HepG2 (cell line): Measurements from ENCODE around the gene SUCLG2. TPM values are rescaled to one million over a fixed set of nuclear protein-coding genes. Genes with fewer than 3 reads are reported as not detected.

ENCODE experiments used
- ASH2L ChIP-seq: fragments of 300-600, 200-600 bp; sonication (generic); IDR thresholded peaks from 2 replicates; pipeline ENCODE4 v1.7.0; 2017; ENCODE audit warnings: low read depth, mild to moderate bottlenecking, moderate library complexity, mixed read lengths, low read length; ENCODE audit not compliant: insufficient read length
- CBFB ChIP-seq: sonication (generic); formaldehyde crosslinking; IDR thresholded peaks from 2 replicates; pipeline ENCODE4 v1.4.0; 2020; ENCODE audit warnings: missing genetic modification reagents
- FOXA3 ChIP-seq: IDR thresholded peaks from 2 replicates; pipeline ENCODE4 v1.6.1; 2016; ENCODE audit warnings: missing genetic modification reagents, missing compliant biosample characterization
- HNF4A ChIP-seq: sonication (generic); formaldehyde crosslinking; IDR thresholded peaks from 2 replicates; pipeline ENCODE4 v1.4.0; 2020; ENCODE audit warnings: missing genetic modification reagents
- KLF16 ChIP-seq, 2 experiments: sonication (generic) in 1 of 2; formaldehyde crosslinking in 1 of 2; IDR thresholded peaks; 2 replicates each; pipeline versions ENCODE4 v1.6.1 to v1.8.0; 2016 to 2023; ENCODE audit warnings: missing genetic modification reagents in 2 of 2, missing compliant biosample characterization in 1 of 2
- MBD4 ChIP-seq: IDR thresholded peaks from 2 replicates; pipeline ENCODE4 v1.6.1; 2012; ENCODE audit warnings: low read length, inconsistent platforms, borderline replicate concordance
- MIER2 ChIP-seq: IDR thresholded peaks from 2 replicates; pipeline ENCODE4 v1.6.1; 2016; ENCODE audit warnings: missing biosample characterization, missing genetic modification reagents
- REXO4 ChIP-seq: sonication (generic); formaldehyde crosslinking; IDR thresholded peaks from 2 replicates; pipeline ENCODE4 v1.8.0; 2022; ENCODE audit warnings: missing genetic modification reagents, mild to moderate bottlenecking, borderline replicate concordance
- TEAD3 ChIP-seq: optimal IDR thresholded peaks from 2 replicates; pipeline ENCODE3; 2016; ENCODE audit warnings: borderline replicate concordance
- TRIM24 ChIP-seq: sonication (generic); formaldehyde crosslinking; IDR thresholded peaks from 2 replicates; pipeline ENCODE4 v1.8.0; 2022; ENCODE audit warnings: mild to moderate bottlenecking, missing genetic modification reagents
- YEATS2 ChIP-seq: sonication (generic); formaldehyde crosslinking; IDR thresholded peaks from 2 replicates; pipeline ENCODE4 v1.4.0; 2020; ENCODE audit warnings: missing genetic modification reagents, borderline replicate concordance
- ZFP62 ChIP-seq: sonication (generic); formaldehyde crosslinking; IDR thresholded peaks from 2 replicates; pipeline ENCODE4 v1.4.0; 2020; ENCODE audit warnings: missing genetic modification reagents
- ZMYM2 ChIP-seq: sonication (generic); formaldehyde crosslinking; IDR thresholded peaks from 2 replicates; pipeline ENCODE4 v1.8.0; 2022; ENCODE audit warnings: mild to moderate bottlenecking, missing genetic modification reagents
- ZNF3 ChIP-seq: IDR thresholded peaks from 2 replicates; pipeline ENCODE4 v1.7.0; 2017; ENCODE audit warnings: inconsistent platforms
- ZNF75D ChIP-seq: sonication (generic); formaldehyde crosslinking; IDR thresholded peaks from 2 replicates; pipeline ENCODE4 v1.8.1; 2023; ENCODE audit warnings: missing genetic modification reagents, mild to moderate bottlenecking, borderline replicate concordance
- polyA plus RNA-seq, 8 experiments: library from polyadenylated mRNA; depleted of rRNA in 3 of 8; stranded (reverse) in 7 of 8; unstranded in 1 of 8; fragments of >200 nt; fragmentation: Illumina TruSeq in 4 of 8; extraction: Trizol in 4 of 8; gene quantifications; 2 replicates each; pipeline versions ENCODE4 v1.2.1 to v1.2.3, GENCODE V29; 2011 to 2016; ENCODE audit warnings: low read depth in 4 of 8, missing spikeins in 1 of 8, mixed read lengths in 1 of 8; ENCODE audit not compliant: insufficient read depth in 1 of 8
- total RNA-seq, 5 experiments: library from RNA; depleted of rRNA; stranded (reverse); fragments of >200 nt; fragmentation: Illumina TruSeq; extraction: Trizol; gene quantifications; 2 replicates each; pipeline ENCODE4 v1.2.3, GENCODE V29; 2016; ENCODE audit warnings: low read depth in 1 of 5
- TF ChIP-seq, protein P1 (sequence below): sonication (generic); formaldehyde crosslinking; IDR thresholded peaks from 2 replicates; pipeline ENCODE4 v1.5.0; 2020; ENCODE audit warnings: missing genetic modification reagents
- TF ChIP-seq, protein P2 (sequence below): sonication (generic); formaldehyde crosslinking; IDR thresholded peaks from 2 replicates; pipeline ENCODE4 v1.9.0; 2021; ENCODE audit warnings: missing genetic modification reagents, mild to moderate bottlenecking, borderline replicate concordance
- TF ChIP-seq, protein P3 (sequence below): sonication (generic); formaldehyde crosslinking; IDR thresholded peaks from 2 replicates; pipeline ENCODE4 v1.5.0; 2020; ENCODE audit warnings: missing genetic modification reagents, mild to moderate bottlenecking, borderline replicate concordance
- TF ChIP-seq, protein P4 (sequence below): sonication (generic); formaldehyde crosslinking; IDR thresholded peaks from 2 replicates; pipeline ENCODE4 v1.9.0; 2021; ENCODE audit warnings: mild to moderate bottlenecking, missing genetic modification reagents

Gene SUCLG2
- total and polyA plus RNA-seq, 2 of the 13 experiments (the other 11 are each of a cell fraction or from before 2014, with no cell fraction given): 21.4 to 64.9 TPM

DNA sequence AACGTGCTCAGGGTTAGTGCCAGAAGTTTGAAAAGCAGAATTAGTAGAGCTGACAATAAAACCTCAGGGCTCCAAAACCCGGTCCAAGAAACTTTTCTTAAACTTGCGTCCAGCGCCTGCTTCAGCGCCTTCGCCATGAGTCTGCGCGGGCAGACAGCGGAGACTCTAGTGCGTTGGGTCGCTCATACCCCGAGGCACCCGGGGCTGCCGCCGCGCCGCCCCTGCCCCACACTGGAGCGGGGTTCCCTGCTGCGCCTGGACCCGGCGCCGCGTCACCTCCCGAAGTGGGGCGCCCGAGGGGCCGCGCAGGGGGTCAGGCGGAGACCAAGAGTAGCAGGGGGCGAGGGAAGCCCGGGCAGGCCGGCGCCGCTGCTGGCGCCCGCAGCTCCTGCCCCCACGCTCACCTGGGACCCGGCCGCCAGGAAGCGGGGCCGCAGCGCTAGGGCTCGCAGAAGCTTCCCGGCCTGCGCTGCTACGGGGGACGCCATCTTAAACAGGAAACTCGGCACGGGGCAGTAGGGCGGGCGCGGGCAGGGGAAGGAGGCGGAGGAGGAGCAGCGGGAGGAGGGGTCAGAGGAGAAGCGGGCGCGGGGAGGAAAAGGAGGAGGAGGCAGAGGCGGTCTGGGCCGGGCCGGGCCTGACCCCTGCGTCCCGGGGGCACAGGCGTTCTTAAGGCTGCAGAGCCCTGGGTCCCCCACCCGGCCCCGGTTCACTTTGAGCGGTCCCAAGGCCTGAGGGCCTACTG, at the start of gene SUCLG2 (continued):
- TF ChIP-seq CBFB (CRISPR knock-in tag): peak; percentile 37; the same call in 1 of the 2 replicates
- TF ChIP-seq MBD4: no peak
- no peak for TF ChIP-seq ZNF75D (CRISPR knock-in tag)
- no peak for TF ChIP-seq TRIM24 (CRISPR knock-in tag)
- TF ChIP-seq ZMYM2: no peak
- TF ChIP-seq, protein P1, sequence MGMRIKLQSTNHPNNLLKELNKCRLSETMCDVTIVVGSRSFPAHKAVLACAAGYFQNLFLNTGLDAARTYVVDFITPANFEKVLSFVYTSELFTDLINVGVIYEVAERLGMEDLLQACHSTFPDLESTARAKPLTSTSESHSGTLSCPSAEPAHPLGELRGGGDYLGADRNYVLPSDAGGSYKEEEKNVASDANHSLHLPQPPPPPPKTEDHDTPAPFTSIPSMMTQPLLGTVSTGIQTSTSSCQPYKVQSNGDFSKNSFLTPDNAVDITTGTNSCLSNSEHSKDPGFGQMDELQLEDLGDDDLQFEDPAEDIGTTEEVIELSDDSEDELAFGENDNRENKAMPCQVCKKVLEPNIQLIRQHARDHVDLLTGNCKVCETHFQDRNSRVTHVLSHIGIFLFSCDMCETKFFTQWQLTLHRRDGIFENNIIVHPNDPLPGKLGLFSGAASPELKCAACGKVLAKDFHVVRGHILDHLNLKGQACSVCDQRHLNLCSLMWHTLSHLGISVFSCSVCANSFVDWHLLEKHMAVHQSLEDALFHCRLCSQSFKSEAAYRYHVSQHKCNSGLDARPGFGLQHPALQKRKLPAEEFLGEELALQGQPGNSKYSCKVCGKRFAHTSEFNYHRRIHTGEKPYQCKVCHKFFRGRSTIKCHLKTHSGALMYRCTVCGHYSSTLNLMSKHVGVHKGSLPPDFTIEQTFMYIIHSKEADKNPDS (CRISPR knock-in tag): no peak
- TF ChIP-seq, protein P2, sequence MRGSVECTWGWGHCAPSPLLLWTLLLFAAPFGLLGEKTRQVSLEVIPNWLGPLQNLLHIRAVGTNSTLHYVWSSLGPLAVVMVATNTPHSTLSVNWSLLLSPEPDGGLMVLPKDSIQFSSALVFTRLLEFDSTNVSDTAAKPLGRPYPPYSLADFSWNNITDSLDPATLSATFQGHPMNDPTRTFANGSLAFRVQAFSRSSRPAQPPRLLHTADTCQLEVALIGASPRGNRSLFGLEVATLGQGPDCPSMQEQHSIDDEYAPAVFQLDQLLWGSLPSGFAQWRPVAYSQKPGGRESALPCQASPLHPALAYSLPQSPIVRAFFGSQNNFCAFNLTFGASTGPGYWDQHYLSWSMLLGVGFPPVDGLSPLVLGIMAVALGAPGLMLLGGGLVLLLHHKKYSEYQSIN: no peak
- TF ChIP-seq REXO4 (CRISPR knock-in tag): no peak
- no peak for TF ChIP-seq ZFP62
- peak; percentile 90 for TF ChIP-seq ASH2L
- TF ChIP-seq, protein P3, sequence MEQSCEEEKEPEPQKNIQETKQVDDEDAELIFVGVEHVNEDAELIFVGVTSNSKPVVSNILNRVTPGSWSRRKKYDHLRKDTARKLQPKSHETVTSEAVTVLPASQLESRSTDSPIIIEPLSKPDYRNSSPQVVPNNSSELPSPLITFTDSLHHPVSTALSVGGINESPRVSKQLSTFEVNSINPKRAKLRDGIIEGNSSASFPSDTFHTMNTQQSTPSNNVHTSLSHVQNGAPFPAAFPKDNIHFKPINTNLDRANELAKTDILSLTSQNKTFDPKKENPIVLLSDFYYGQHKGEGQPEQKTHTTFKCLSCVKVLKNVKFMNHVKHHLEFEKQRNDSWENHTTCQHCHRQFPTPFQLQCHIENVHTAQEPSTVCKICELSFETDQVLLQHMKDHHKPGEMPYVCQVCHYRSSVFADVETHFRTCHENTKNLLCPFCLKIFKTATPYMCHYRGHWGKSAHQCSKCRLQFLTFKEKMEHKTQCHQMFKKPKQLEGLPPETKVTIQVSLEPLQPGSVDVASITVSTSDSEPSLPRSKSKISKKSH (CRISPR knock-in tag): no peak
- no peak for TF ChIP-seq YEATS2 (CRISPR knock-in tag)
- no peak for TF ChIP-seq HNF4A (CRISPR knock-in tag)
- TF ChIP-seq MIER2: no peak
- 0 out of 4 replicates have a peak, but pooled peaks of 1 of the 2 experiments have one; percentile 61 for TF ChIP-seq KLF16 (CRISPR knock-in tag; IDR thresholded peaks at IDR 0.05)
- no peak for TF ChIP-seq TEAD3 (CRISPR knock-in tag)
- TF ChIP-seq ZNF3: no peak
- no peak for TF ChIP-seq FOXA3 (CRISPR knock-in tag)
- TF ChIP-seq, protein P4, sequence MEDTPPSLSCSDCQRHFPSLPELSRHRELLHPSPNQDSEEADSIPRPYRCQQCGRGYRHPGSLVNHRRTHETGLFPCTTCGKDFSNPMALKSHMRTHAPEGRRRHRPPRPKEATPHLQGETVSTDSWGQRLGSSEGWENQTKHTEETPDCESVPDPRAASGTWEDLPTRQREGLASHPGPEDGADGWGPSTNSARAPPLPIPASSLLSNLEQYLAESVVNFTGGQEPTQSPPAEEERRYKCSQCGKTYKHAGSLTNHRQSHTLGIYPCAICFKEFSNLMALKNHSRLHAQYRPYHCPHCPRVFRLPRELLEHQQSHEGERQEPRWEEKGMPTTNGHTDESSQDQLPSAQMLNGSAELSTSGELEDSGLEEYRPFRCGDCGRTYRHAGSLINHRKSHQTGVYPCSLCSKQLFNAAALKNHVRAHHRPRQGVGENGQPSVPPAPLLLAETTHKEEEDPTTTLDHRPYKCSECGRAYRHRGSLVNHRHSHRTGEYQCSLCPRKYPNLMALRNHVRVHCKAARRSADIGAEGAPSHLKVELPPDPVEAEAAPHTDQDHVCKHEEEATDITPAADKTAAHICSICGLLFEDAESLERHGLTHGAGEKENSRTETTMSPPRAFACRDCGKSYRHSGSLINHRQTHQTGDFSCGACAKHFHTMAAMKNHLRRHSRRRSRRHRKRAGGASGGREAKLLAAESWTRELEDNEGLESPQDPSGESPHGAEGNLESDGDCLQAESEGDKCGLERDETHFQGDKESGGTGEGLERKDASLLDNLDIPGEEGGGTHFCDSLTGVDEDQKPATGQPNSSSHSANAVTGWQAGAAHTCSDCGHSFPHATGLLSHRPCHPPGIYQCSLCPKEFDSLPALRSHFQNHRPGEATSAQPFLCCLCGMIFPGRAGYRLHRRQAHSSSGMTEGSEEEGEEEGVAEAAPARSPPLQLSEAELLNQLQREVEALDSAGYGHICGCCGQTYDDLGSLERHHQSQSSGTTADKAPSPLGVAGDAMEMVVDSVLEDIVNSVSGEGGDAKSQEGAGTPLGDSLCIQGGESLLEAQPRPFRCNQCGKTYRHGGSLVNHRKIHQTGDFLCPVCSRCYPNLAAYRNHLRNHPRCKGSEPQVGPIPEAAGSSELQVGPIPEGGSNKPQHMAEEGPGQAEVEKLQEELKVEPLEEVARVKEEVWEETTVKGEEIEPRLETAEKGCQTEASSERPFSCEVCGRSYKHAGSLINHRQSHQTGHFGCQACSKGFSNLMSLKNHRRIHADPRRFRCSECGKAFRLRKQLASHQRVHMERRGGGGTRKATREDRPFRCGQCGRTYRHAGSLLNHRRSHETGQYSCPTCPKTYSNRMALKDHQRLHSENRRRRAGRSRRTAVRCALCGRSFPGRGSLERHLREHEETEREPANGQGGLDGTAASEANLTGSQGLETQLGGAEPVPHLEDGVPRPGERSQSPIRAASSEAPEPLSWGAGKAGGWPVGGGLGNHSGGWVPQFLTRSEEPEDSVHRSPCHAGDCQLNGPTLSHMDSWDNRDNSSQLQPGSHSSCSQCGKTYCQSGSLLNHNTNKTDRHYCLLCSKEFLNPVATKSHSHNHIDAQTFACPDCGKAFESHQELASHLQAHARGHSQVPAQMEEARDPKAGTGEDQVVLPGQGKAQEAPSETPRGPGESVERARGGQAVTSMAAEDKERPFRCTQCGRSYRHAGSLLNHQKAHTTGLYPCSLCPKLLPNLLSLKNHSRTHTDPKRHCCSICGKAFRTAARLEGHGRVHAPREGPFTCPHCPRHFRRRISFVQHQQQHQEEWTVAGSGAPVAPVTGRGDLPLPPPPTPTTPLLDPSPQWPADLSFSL (CRISPR knock-in tag): no peak
